GM19455 (cell line): ENCODE data around the gene ZNF699.
"Not testable (repeated sequence)": the region's sequence is repeated elsewhere in the genome, so short reads cannot be mapped to it uniquely, and the experiment has no call there.

ENCODE experiments used
- ATAC-seq: cut with Tn5 transposase; IDR thresholded peaks from one replicate; pipeline ENCODE4 v1.9.1; 2021; ENCODE audit not compliant: unreplicated experiment

Gene ZNF699

DNA sequence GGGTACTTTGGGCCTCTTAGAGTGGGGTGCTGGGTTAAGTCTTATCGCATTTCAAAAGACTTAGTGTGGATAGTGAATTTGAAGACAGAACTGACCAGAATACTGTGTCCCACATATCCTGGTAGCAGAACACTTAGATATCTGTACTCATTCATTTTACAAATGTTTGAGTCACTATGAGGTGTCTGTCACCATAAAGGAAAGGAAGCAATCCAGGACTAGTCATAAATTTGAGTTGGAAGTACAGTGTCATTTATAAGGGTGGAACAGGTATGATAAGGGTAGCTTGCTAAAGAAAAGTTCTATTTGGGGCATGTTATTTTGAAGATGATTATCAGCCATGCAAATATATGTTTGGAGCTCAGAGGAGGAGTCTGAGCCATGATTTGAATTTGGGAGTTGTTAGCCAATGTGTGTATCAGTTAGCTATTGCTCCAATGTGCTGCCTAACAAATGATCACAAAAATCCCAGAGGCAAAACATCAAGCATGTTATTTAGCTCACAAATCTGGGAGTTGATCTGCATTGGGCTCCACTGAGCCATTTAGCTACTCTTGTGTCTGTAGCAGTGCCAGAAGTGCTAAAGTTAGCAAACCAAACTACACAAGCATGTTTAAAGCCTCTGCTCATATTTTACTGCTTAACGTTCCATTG lies 20.3 kb downstream of the ZNF699 start:
- ATAC-seq: no peak

DNA sequence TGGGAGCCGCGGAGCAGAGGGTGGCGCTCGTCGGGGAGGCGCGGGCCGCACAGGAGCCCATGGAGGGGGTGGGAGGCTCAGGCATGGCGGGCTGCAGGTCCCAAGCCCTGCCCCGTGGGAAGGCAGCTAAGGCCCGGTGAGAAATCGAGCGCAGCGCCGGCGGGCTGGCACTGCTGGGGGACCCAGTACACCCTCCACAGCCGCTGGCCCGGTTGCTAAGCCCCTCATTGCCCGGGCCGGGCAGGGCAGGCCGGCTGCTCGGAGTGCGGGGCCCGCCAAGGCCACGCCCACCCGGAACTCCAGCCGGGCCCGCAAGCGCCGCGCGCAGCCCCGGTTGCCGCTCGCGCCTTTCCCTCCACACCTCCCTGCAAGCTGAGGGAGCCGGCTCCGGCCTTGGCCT lies 26.2 kb downstream of the ZNF699 start:
- not testable (repeated sequence) for ATAC-seq

DNA sequence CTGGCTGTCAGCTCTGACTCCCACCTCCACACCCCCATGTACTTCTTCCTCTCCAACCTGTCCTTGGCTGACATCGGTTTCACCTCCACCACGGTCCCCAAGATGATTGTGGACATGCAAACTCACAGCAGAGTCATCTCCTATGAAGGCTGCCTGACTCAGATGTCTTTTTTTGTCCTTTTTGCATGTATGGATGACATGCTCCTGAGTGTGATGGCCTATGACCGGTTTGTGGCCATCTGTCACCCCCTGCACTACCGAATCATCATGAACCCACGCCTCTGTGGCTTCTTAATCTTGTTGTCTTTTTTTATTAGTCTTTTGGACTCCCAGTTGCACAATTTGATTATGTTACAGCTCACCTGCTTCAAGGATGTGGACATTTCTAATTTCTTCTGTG lies 58.4 kb downstream of the ZNF699 start:
- ATAC-seq: no peak

DNA sequence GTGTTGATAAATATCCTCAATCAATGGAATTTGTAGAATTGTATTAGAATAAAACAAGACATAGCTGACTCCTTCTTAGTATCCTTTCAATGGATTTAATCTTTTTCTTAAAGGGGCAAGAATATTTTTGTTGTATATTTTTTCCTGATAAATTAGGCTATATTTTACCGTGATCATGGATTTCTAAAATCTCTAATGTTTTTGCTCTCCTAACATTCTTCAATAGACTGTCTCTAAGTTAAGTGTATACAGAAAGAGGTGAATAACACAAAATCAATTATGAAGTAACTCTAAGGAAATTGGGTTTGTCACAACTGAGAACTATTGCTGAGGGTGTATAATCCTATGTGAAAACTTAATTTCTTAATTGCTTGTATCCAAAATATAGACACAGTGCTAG lies 59.0 kb downstream of the ZNF699 start, which contains the start of gene OR7E24:
Gene OR7E24, plus strand, starts transcription at position 301 of the 400 bp plus-strand sequence. CDS start 114 bp downstream, outside the sequence.
- ATAC-seq: no peak
